ENCODE results near the gene SOX6.

GRCh38 chr11:16359369-16359768 lies 3.0 kb upstream of the SOX6 start:
- TF ChIP-seq CTCF (IDR thresholded peaks at IDR 0.05), result no peak
- TF ChIP-seq POLR2A (IDR thresholded peaks at IDR 0.05), result no peak
